Measurements from ENCODE around the gene SPEG. TPM values are rescaled to one million over a fixed set of nuclear protein-coding genes. Genes with fewer than 3 reads are reported as not detected.

Gene SPEG
- total and polyA plus RNA-seq, 2 experiments from 2014 or later, result 12.6 to 32.4 TPM

DNA sequence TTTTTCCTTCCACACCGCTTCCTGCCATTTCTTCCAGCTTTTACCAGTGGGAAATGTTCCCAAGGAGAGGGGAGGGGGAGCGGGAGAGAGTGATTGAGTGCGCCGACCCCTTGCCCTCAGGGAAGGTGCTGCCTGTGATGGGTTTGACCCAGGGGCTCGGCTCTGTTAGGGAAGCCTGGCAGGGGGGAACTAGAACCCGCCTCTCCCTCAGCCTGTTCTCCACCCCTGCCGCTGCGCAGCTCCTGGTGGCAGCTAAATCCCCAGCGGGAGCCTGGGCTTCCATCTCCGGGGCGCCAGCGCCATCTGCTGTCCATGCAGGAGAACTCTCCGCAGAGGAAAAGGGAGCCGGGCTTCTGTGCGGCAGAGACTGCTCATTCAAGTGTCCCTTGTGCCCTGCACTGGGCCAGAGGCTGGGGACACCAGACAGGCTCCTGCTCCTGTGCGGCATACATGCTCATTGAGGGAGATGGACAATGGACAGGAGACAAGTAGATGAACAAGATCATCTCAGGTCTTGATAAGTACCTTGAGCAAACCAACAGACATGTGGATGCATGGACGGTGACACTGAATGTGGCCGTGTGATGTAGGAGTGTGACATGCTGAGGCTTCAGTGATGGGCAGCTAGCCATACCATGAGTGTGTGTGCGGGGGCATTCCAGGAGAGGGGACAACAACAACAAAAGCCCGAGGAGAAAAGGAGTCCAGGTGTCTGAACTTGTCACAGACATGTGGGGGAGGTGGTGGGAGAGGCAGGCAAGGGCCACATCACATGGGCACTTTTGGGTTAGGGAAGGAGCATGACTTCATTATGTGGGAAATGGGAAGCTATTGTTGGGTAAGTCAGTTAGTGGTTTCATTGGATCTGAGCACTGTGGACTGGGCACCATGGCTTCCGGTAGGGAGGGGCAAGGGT is 95.7 kb downstream of the SPEG start:
- Histone ChIP-seq H3K79me2 (replicated peaks; ENCODE audit: insufficient read depth) (no peaks in the 10 kb centered on the region), H4K20me1 (replicated peaks; ENCODE audit: insufficient read depth) (no peaks in the 10 kb centered on the region), H3K4me2 (peak overlapping the region; percentile 86), H3K27ac (ENCODE audit: low read depth) (no peak overlapping the region), H3K27me3 (ENCODE audit: insufficient read depth) (peaks cover 39% of the 10 kb centered on the region), H3F3A (replicated peaks; ENCODE audit: low read depth) (no peaks in the 10 kb centered on the region; the same call in 1 of the 2 replicates), H3K36me3 (ENCODE audit: insufficient read depth) (no peaks in the 10 kb centered on the region; the same call in 1 of the 2 replicates), H2AFZ (no peak overlapping the region; the same call in 1 of the 2 replicates), H3K4me3 (peak overlapping the region; percentile 56), H3K4me1 (ENCODE audit: insufficient read depth) (peaks cover 16% of the 10 kb centered on the region), H3K9me2 (ENCODE audit: insufficient read depth) (no peaks in the 10 kb centered on the region)
- TF ChIP-seq JUNB (IDR thresholded peaks at IDR 0.05; ENCODE audit: unreplicated experiment), result no peak
- TF ChIP-seq, protein P1, sequence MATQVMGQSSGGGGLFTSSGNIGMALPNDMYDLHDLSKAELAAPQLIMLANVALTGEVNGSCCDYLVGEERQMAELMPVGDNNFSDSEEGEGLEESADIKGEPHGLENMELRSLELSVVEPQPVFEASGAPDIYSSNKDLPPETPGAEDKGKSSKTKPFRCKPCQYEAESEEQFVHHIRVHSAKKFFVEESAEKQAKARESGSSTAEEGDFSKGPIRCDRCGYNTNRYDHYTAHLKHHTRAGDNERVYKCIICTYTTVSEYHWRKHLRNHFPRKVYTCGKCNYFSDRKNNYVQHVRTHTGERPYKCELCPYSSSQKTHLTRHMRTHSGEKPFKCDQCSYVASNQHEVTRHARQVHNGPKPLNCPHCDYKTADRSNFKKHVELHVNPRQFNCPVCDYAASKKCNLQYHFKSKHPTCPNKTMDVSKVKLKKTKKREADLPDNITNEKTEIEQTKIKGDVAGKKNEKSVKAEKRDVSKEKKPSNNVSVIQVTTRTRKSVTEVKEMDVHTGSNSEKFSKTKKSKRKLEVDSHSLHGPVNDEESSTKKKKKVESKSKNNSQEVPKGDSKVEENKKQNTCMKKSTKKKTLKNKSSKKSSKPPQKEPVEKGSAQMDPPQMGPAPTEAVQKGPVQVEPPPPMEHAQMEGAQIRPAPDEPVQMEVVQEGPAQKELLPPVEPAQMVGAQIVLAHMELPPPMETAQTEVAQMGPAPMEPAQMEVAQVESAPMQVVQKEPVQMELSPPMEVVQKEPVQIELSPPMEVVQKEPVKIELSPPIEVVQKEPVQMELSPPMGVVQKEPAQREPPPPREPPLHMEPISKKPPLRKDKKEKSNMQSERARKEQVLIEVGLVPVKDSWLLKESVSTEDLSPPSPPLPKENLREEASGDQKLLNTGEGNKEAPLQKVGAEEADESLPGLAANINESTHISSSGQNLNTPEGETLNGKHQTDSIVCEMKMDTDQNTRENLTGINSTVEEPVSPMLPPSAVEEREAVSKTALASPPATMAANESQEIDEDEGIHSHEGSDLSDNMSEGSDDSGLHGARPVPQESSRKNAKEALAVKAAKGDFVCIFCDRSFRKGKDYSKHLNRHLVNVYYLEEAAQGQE (IDR thresholded peaks at IDR 0.05; ENCODE audit: unreplicated experiment), result no peak
- peak; percentile 17 for TF ChIP-seq EZH2 (IDR thresholded peaks at IDR 0.05; ENCODE audit: low read depth, unreplicated experiment)
- TF ChIP-seq STAT1 (IDR thresholded peaks at IDR 0.05; ENCODE audit: unreplicated experiment), result no peak
- TF ChIP-seq, protein P2, sequence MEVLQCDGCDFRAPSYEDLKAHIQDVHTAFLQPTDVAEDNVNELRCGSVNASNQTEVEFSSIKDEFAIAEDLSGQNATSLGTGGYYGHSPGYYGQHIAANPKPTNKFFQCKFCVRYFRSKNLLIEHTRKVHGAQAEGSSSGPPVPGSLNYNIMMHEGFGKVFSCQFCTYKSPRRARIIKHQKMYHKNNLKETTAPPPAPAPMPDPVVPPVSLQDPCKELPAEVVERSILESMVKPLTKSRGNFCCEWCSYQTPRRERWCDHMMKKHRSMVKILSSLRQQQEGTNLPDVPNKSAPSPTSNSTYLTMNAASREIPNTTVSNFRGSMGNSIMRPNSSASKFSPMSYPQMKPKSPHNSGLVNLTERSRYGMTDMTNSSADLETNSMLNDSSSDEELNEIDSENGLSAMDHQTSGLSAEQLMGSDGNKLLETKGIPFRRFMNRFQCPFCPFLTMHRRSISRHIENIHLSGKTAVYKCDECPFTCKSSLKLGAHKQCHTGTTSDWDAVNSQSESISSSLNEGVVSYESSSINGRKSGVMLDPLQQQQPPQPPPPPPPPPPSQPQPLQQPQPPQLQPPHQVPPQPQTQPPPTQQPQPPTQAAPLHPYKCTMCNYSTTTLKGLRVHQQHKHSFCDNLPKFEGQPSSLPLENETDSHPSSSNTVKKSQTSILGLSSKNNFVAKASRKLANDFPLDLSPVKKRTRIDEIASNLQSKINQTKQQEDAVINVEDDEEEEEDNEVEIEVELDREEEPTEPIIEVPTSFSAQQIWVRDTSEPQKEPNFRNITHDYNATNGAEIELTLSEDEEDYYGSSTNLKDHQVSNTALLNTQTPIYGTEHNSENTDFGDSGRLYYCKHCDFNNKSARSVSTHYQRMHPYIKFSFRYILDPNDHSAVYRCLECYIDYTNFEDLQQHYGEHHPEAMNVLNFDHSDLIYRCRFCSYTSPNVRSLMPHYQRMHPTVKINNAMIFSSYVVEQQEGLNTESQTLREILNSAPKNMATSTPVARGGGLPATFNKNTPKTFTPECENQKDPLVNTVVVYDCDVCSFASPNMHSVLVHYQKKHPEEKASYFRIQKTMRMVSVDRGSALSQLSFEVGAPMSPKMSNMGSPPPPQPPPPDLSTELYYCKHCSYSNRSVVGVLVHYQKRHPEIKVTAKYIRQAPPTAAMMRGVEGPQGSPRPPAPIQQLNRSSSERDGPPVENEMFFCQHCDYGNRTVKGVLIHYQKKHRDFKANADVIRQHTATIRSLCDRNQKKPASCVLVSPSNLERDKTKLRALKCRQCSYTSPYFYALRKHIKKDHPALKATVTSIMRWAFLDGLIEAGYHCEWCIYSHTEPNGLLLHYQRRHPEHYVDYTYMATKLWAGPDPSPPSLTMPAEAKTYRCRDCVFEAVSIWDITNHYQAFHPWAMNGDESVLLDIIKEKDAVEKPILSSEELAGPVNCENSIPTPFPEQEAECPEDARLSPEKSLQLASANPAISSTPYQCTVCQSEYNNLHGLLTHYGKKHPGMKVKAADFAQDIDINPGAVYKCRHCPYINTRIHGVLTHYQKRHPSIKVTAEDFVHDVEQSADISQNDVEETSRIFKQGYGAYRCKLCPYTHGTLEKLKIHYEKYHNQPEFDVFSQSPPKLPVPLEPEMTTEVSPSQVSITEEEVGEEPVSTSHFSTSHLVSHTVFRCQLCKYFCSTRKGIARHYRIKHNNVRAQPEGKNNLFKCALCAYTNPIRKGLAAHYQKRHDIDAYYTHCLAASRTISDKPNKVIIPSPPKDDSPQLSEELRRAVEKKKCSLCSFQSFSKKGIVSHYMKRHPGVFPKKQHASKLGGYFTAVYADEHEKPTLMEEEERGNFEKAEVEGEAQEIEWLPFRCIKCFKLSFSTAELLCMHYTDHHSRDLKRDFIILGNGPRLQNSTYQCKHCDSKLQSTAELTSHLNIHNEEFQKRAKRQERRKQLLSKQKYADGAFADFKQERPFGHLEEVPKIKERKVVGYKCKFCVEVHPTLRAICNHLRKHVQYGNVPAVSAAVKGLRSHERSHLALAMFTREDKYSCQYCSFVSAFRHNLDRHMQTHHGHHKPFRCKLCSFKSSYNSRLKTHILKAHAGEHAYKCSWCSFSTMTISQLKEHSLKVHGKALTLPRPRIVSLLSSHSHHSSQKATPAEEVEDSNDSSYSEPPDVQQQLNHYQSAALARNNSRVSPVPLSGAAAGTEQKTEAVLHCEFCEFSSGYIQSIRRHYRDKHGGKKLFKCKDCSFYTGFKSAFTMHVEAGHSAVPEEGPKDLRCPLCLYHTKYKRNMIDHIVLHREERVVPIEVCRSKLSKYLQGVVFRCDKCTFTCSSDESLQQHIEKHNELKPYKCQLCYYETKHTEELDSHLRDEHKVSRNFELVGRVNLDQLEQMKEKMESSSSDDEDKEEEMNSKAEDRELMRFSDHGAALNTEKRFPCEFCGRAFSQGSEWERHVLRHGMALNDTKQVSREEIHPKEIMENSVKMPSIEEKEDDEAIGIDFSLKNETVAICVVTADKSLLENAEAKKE (CRISPR knock-in tag; IDR thresholded peaks at IDR 0.05), result no peak
- TF ChIP-seq ZNF331 (CRISPR knock-in tag; IDR thresholded peaks at IDR 0.05; ENCODE audit: low read depth), result no peak
- TF ChIP-seq, protein P3, sequence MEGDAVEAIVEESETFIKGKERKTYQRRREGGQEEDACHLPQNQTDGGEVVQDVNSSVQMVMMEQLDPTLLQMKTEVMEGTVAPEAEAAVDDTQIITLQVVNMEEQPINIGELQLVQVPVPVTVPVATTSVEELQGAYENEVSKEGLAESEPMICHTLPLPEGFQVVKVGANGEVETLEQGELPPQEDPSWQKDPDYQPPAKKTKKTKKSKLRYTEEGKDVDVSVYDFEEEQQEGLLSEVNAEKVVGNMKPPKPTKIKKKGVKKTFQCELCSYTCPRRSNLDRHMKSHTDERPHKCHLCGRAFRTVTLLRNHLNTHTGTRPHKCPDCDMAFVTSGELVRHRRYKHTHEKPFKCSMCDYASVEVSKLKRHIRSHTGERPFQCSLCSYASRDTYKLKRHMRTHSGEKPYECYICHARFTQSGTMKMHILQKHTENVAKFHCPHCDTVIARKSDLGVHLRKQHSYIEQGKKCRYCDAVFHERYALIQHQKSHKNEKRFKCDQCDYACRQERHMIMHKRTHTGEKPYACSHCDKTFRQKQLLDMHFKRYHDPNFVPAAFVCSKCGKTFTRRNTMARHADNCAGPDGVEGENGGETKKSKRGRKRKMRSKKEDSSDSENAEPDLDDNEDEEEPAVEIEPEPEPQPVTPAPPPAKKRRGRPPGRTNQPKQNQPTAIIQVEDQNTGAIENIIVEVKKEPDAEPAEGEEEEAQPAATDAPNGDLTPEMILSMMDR (conservative IDR thresholded peaks at IDR 0.05; ENCODE audit: low read depth in 2 of 2), result peak; percentile 94 to 100
- no peak for TF ChIP-seq NANOG (IDR thresholded peaks at IDR 0.05; ENCODE audit: borderline replicate concordance)
- 0 out of 2 replicates have a peak, but pooled peaks have one; percentile 4 for TF ChIP-seq CREB1 (CRISPR knock-in tag; IDR thresholded peaks at IDR 0.05; ENCODE audit: low read depth)
- no peak overlapping the region for H3K27ac Mint-ChIP-seq
- H3K4me3 Mint-ChIP-seq, result peak overlapping the region; percentile 60
- H3K27me3 Mint-ChIP-seq (ENCODE audit: insufficient read depth, low read depth, poor library complexity), result peaks cover 46% of the 10 kb centered on the region
- H3K9me3 Mint-ChIP-seq, result no peaks in the 10 kb centered on the region
- ATAC-seq, result peak; percentile 79
- H3K4me1 Mint-ChIP-seq, result peaks cover 40% of the 10 kb centered on the region
- peak; percentile 92 for DNase-seq (ENCODE audit: low spot score)
- no peaks in the 10 kb centered on the region; the same call in 2 of the 3 replicates for H3K36me3 Mint-ChIP-seq (ENCODE audit: low read depth)

All from GM23338 (cell line).